Mammary epithelial cell (primary cell): ENCODE data around the gene GLCE.

ENCODE experiments used
- CTCF ChIP-seq, 2 donors: IDR thresholded peaks in 1 of 2; conservative IDR thresholded peaks in 1 of 2; 2 replicates each; pipeline ENCODE4 v1.5.1; 2011 to 2012; ENCODE audit warnings: inconsistent platforms in 2 of 2, low read length in 2 of 2, mild to moderate bottlenecking in 2 of 2, control low read depth in 1 of 2, low read depth in 1 of 2; ENCODE audit not compliant: insufficient read depth in 1 of 2; ENCODE audit errors: extremely low read depth in 1 of 2
- EZH2 ChIP-seq: IDR thresholded peaks from 2 replicates; pipeline ENCODE4 v1.6.1; 2012; ENCODE audit warnings: low read length, inconsistent platforms, borderline replicate concordance

- no peak for TF ChIP-seq CTCF (conservative IDR thresholded peaks at IDR 0.05 in 1 of 2, IDR thresholded peaks at IDR 0.05 in 1 of 2; ENCODE audit: extremely low read depth in 1 of 2, insufficient read depth in 1 of 2, low read depth in 1 of 2, low read length in 2 of 2)
- no peak for TF ChIP-seq EZH2
Measured at GRCh38 chr15:69158201-69158842, 2.1 kb upstream of the GLCE start.
